GM18526 (cell line): ENCODE measurements around the gene LPO.

Experiments
- POLR2A ChIP-seq: IDR thresholded peaks from 3 replicates; pipeline ENCODE4 v1.6.1; 2011; ENCODE audit not compliant: insufficient read length; ENCODE audit errors: extremely low read depth

The LPO gene

DNA sequence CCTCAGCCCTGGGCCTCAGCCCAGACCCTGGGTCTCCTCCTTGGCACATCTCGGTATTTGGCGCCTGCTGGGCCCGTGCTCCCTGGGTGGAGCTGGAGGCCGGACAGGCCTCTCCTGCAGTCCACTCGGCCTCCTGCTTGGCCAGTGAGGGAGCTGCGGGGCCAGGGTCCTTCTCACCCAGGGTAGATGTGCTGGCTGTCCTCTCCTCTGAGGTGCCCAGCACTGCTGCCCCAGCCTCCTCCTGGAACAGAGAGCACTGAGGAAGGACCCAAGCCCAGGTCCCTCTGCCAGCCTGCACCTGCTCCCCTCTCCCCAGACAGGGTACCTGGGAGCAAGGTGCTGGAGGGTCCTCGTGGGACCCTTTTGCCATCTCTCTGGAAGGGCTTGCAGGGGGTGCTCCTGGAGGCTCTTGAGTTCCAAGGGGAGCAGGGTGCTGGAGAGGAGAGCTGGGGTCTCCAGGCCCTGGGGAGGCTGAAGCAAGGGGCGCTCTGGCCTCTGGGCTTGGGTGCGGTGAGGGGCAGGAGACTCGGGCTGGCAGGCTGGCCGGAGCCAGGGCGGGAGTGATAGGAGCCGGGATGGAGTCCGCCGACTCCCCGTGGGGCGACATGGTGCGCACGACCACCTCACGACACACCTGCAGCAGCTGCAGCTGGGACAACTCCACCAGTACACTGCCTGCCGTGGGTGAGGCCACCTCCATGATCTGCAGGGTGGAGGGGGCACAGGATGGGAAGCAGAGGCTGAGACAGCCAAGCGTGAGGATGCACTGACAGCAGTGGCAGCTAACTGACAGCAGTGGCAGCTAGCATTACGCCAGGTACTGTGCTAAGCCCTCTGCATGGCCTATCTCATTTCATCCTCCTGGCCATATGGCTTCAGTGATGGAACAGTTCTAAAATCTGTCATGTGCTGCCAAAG lies 72.4 kb downstream of the LPO start:
- no peak for TF ChIP-seq POLR2A

DNA sequence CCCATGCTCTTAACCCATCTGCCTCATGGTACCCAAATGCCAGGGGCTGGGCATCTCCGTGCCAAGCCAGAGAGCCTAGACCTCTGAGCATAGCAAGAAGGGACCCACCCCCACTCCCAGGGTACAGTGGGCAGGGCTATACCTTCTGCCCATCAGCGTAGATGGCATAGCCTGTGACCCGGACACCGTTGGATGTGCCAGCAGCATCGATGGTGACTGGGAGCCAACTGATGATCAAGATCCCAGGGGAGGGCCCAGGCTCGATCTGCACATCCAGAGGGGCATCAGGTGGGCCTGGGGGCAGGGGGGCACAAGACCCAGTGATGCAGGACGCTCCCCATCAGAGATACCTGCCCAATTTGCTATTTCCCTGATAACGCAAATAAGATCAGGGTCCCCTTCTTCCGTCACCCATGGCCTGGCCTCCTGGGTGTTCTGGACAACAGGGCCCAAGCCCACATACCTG lies 73.1 kb downstream of the LPO start:
- TF ChIP-seq POLR2A = no peak

DNA sequence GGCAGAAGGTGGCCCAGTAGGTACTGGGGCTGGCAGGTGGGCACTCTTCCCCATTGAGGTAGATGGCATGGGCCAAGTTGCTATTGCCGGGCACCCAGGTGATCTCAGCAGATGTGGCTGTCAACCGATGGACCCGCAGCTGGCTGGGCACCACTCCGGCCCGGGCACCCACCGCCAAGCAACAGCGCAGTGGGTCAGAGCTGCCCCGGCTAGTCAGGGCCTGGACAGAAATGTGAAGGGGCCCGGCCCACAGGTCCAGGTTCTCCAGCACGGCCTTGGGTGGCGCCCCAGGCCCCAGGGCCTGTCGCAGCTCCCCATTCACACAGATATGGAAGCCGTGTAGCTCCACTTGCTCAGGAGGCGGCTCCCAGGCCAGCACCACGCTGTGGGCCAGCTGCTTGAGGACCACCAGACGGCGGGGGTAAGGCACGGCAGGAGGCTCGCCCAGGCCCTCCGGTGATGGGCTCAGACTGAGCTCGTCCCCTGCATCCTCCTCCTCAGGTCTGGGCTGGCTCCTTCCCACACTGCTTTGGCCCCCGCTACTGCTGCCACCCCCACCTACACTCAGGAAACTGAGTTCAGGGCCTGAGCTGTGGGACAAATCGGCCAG lies 73.7 kb downstream of the LPO start:
- TF ChIP-seq POLR2A = no peak

GRCh38 chr17:58312829-58313228 lies 74.4 kb downstream of the LPO start:
- TF ChIP-seq POLR2A = no peak

DNA sequence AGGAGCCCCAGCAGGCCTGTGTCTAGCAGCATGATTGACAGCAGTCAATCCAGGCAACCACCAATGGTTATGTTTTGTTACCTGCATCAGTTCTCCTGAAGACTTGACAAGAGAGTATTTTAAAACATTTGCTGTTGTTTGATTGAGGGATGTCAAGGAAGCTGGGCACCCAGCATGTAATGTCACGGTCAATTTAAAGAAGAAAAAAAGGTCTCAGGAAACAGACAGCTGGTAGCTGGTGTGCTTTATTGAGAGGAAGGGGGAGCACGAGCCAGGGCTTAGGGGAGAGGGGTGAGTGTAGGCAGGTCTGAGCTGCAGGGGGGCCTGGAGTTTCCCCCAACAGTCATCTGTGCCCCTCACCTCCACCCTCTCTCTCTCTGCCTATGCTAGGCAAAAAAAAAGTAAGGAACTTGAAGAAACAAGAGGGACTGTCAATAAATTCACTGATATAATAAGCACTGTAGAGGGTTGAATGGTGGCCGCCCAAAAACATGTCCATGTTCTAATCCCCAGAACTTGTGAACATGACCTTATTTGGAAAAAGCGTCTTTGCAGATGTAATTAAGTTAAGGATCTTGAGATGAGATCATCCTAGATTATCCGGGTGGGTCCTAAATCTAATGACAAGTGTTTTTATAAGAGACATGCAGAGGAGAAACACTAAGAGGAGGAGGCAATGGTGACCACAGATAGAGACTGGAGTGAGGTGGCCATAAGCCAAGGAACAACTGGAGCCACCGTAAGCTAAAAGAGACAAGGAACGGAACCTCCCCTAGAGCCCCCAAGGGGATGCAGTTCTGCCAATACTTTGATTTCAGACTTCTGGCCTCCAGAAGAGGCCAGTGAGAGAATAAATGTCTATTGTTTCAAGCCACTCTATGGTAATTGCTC lies 75.7 kb downstream of the LPO start:
- TF ChIP-seq POLR2A = no peak

GRCh38 chr17:58314706-58315015 lies 76.3 kb downstream of the LPO start:
- TF ChIP-seq POLR2A = no peak

GRCh38 chr17:58315281-58315711 lies 76.9 kb downstream of the LPO start:
- TF ChIP-seq POLR2A = no peak

DNA sequence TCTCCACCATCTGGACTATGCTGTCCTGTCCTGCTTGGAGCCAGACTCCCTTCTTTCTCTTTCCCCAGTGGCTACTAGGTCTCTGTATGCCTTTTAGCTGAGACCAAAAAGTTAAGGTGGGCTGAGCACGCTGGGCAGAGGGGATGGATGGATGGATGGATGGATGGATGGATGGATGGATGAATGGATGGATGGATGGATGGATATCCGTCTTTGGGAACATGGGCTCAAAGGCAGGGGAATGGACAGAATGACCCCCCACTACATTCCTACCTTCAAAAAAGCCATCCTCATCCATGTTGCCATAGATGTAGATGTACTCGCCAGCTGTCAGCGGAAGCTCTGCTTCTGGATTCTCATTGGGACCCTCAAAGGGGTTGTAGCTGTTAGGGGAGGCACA lies 77.4 kb downstream of the LPO start:
- TF ChIP-seq POLR2A = no peak

DNA sequence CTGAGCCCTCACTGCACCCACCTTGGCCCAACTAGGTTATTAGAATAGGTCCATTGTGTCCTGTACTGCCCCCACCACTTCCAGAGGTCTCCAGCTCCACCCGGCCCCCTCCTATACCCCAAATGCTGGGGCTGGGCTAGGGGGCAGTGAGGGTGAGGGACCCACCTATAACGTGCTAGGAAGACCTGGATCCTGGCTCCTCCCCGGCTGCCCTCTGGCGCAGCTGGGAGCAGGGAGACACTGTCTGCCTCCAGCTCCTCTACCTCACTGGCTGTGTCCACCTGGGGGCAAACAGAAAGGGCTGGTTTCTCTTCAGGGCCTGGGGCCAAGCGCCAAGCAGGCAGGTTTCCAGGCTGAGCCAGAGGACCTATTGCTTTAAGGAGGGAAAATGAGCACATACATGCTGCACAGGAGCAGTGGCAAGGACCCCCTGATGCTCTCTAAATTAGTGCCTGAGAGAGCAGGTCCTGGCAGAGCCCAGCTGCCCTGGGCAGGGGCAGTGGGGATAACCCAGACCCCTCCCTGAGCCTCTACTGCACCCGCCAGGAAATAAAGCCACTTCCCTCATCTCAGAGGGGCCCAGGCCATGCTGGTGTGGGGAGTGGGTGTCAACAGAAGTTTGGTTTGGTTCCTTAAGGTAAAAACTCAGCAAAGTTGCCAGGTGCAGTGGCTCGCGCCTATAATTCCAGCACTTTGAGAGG lies 78.0 kb downstream of the LPO start:
- no peak for TF ChIP-seq POLR2A

- no peak for TF ChIP-seq POLR2A
Measured at GRCh38 chr17:58317421-58318064, 79.2 kb downstream of the LPO start.

GRCh38 chr17:58318065-58318481 lies 79.7 kb downstream of the LPO start:
- no peak for TF ChIP-seq POLR2A
